Measurements from ENCODE around the gene CNTN4. TPM values are rescaled to one million over a fixed set of nuclear protein-coding genes. Genes with fewer than 3 reads are reported as not detected.

CNTN4 gene
- total and polyA plus RNA-seq, 2 of the 8 experiments (the other 6 are each of a cell fraction or from before 2014, with no cell fraction given) = 0.41 to 2.2 TPM

DNA sequence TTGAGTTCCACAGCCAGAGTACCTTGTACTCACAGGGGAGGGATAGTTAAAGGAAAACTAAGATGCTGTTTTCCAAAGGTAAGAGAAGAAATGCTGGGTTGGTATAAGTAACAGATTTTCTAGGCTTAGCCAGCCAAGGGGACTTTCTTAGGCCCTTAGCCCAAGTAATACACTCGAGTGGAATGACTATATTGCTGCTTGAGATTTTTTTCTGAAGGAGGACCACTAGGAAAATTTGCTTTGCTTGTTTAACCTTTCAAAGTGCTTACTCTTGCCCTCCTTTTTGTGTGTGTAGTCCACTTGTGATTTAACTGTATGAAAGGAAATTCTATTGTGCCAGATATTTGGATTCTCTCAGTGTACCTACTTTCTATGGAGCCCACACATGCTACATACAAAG is 961.0 kb downstream of the CNTN4 start:
- Histone ChIP-seq H2BK15ac (ENCODE audit: low read length) (no peak overlapping the region), H2AK5ac (ENCODE audit: low read depth, low read length) (no peak overlapping the region), H3K14ac (ENCODE audit: insufficient read length) (no peak overlapping the region), H3K36me3 (ENCODE audit: control insufficient read depth in 2 of 4, insufficient read depth in 4 of 4, low read length in 3 of 4) (no peaks in the 10 kb centered on the region), H3K4me3 (ENCODE audit: extremely low read depth in 1 of 4, insufficient read depth in 2 of 4, low read depth in 3 of 4, low read length in 4 of 4) (no peak overlapping the region), H3K4me1 (replicated peaks in 1 of 4; ENCODE audit: control insufficient read depth in 3 of 4, insufficient read depth in 4 of 4, low read length in 3 of 4) (peaks cover 0 to 9% (median 3%) of the 10 kb centered on the region in 4 experiments; a peak in 3 of 7 replicates), H3K18ac (ENCODE audit: extremely low read depth, low read length) (no peak overlapping the region), H3K23me2 (ENCODE audit: low read depth, low read length) (no peaks in the 10 kb centered on the region), H3K9me3 (ENCODE audit: insufficient read depth in 2 of 2, low read depth in 1 of 2, low read length in 1 of 2) (no peaks in the 10 kb centered on the region), H2BK5ac (ENCODE audit: low read depth, low read length) (no peak overlapping the region), H3K23ac (ENCODE audit: insufficient read length) (no peak overlapping the region), H3K27me3 (replicated peaks in 1 of 4; ENCODE audit: control insufficient read depth in 3 of 4, extremely low read depth in 1 of 4, insufficient read depth in 3 of 4, low read length in 3 of 4) (no peaks in the 10 kb centered on the region), H4K5ac (ENCODE audit: insufficient read length, low read depth, low read length) (no peak overlapping the region), H4K8ac (ENCODE audit: extremely low read depth, insufficient read depth, low read length) (no peak overlapping the region), H3K4ac (replicated peaks; ENCODE audit: insufficient read length, low read depth, low read length) (peak overlapping the region; percentile 64), H3K9ac (replicated peaks in 1 of 4; ENCODE audit: extremely low read depth in 1 of 4, low read depth in 3 of 4, low read length in 3 of 4) (no peak overlapping the region), H3K79me2 (ENCODE audit: control insufficient read depth in 1 of 2, insufficient read depth in 2 of 2, low read length in 2 of 2) (no peaks in the 10 kb centered on the region), H2BK120ac (replicated peaks; ENCODE audit: low read depth, low read length) (no peak overlapping the region), H3K79me1 (ENCODE audit: low read depth, low read length) (no peaks in the 10 kb centered on the region), H3K4me2 (ENCODE audit: insufficient read depth in 1 of 2, low read depth in 2 of 2, low read length in 2 of 2) (no peak overlapping the region), H2BK12ac (ENCODE audit: low read depth, low read length) (no peak overlapping the region), H3K56ac (replicated peaks; ENCODE audit: insufficient read length, low read depth, low read length) (no peak overlapping the region), H2AFZ (ENCODE audit: low read length) (no peak overlapping the region), H2BK20ac (ENCODE audit: low read length) (no peak overlapping the region), H4K20me1 (replicated peaks in 1 of 2; ENCODE audit: control insufficient read depth in 1 of 2, insufficient read depth in 2 of 2, low read length in 2 of 2) (no peaks in the 10 kb centered on the region), H3K27ac (ENCODE audit: low read depth, low read length) (no peak overlapping the region), H4K91ac (replicated peaks; ENCODE audit: insufficient read length, low read length) (no peak overlapping the region)
- POLR2A ChIA-PET (ENCODE audit: partially characterized antibody) = no interaction called here
- FAIRE-seq (no peak), DNase-seq (ENCODE audit: low read depth in 1 of 2, low spot score in 2 of 2) (no peak)
- WGBS, 2 experiments (ENCODE audit: extremely low coverage in 1 of 2, insufficient coverage in 1 of 2, insufficient read length in 1 of 2, insufficient replicate concordance in 2 of 2, low coverage in 1 of 2, low lambda C conversion rate in 2 of 2, missing lambda C conversion rate in 1 of 2) = 90% methylated on average over 1 of the region's 1 CpG; no CpG with 5 or more reads in 1 of the 2 experiments
- CTCF ChIA-PET (ENCODE audit: partially characterized antibody) = interaction anchor here (1.9 kb wide), 1 partner anchor 12 kb away, joined by 6 read pairs; no protein-coding TSS in a partner anchor
- TF ChIP-seq GTF2F1 (IDR thresholded peaks at IDR 0.05; ENCODE audit: borderline replicate concordance, low read depth, low read length) = no peak
